WI38 (cell line): ENCODE data around the gene ITGA11.

Experiments used
- H3K4me3 ChIP-seq: 2 replicates; pipeline ENCODE4 v1.5.1; 2011; ENCODE audit warnings: low read depth, mild to moderate bottlenecking, control low read depth, low read length
- TF ChIP-seq, protein P1 (sequence below): IDR thresholded peaks from 2 replicates; pipeline ENCODE4 v1.5.1; 2012; ENCODE audit warnings: low read depth, mild to moderate bottlenecking, control low read depth, low read length

ITGA11 gene

DNA sequence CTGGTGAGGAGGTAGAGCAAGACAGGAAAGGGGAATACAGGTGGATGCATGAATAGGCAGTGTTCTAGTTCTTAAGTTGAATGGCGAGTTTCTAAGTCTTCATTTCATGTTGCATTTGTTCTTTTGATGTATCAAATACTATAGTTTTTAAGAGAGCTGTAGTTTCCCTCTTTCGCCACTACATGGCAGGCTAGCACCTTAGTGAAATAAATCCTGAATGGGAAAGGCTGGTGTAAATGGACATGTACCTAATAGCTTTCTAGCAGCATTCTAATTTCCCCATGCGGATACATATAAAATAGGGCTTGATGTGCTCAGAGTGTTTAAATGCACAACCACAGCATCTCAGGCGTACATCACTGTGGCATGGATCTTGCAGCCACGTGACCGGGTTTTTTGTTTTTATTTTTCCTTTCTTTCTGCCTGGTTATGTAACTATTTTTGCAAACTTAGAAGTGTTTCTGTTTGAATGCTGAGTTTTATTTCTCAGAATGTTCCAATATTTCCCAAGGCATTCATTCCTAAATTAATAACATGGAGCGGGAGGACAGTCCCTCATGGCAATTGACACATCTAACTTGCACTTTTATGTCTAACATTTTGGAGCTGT is 178.9 kb downstream of the ITGA11 start:
- H3K4me3 ChIP-seq = no peak overlapping the region
- TF ChIP-seq, protein P1, sequence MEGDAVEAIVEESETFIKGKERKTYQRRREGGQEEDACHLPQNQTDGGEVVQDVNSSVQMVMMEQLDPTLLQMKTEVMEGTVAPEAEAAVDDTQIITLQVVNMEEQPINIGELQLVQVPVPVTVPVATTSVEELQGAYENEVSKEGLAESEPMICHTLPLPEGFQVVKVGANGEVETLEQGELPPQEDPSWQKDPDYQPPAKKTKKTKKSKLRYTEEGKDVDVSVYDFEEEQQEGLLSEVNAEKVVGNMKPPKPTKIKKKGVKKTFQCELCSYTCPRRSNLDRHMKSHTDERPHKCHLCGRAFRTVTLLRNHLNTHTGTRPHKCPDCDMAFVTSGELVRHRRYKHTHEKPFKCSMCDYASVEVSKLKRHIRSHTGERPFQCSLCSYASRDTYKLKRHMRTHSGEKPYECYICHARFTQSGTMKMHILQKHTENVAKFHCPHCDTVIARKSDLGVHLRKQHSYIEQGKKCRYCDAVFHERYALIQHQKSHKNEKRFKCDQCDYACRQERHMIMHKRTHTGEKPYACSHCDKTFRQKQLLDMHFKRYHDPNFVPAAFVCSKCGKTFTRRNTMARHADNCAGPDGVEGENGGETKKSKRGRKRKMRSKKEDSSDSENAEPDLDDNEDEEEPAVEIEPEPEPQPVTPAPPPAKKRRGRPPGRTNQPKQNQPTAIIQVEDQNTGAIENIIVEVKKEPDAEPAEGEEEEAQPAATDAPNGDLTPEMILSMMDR = peak; percentile 70

DNA sequence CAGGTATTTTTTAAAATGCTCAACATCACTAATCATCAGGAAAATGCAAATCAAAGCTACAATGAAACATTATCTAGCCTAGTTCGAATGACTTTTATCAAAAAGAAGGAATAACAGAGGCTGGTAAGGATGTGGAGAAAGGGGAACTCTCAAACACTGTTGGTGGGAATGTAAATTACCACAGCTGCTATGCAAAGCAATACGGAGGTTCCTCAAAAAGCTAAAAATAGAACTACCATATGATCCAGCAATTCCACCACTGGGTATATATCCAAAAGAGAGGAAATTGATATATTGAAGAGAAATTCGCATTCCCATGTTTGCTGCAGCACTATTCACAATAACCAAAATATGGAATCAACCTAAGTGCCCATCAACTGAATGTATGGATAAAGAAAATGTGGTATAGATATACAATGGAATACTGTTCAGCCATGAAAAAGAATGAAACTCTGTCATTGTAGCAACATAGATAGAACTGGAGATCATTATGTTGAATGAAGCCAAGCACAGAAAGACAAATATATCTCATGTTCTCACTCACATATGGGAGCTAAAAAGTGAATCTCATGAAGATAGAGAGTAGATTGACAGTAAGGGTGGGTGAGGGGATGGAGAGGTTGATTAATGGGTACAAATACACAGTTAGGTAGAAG is 182.8 kb downstream of the ITGA11 start:
- no peak overlapping the region for H3K4me3 ChIP-seq
- TF ChIP-seq, protein P1 = no peak
